ENCODE data around the gene ANXA4. TPM values are rescaled to one million over a fixed set of nuclear protein-coding genes. Genes with fewer than 3 reads are reported as not detected.
A peak's percentile ranks its signal among the peaks of the same experiment; 100 is the strongest.

The ANXA4 gene
- total and polyA plus RNA-seq, 2 of the 13 experiments (the other 11 are each of a cell fraction or from before 2014, with no cell fraction given): 155 to 168 TPM

GRCh38 chr2:69781321-69782248 lies 39.7 kb downstream of the ANXA4 start (continued):
- TF ChIP-seq RORA (CRISPR knock-in tag; IDR thresholded peaks at IDR 0.05) (no peak), JDP2 (CRISPR knock-in tag; IDR thresholded peaks at IDR 0.05; ENCODE audit: borderline replicate concordance) (peak; percentile 36; the same call in 1 of the 2 replicates), ZNF563 (CRISPR knock-in tag; IDR thresholded peaks at IDR 0.05) (no peak), ZNF253 (CRISPR knock-in tag; IDR thresholded peaks at IDR 0.05; ENCODE audit: borderline replicate concordance) (no peak), ZBTB46 (CRISPR knock-in tag; IDR thresholded peaks at IDR 0.05; ENCODE audit: borderline replicate concordance) (no peak), RXRA (CRISPR knock-in tag; IDR thresholded peaks at IDR 0.05) (peak; percentile 99; the same call in 1 of the 2 replicates), RBFOX2 (IDR thresholded peaks at IDR 0.05; ENCODE audit: low read depth, low read length) (no peak), ZFP90 (CRISPR knock-in tag; IDR thresholded peaks at IDR 0.05; ENCODE audit: borderline replicate concordance) (no peak), AHDC1 (CRISPR knock-in tag; IDR thresholded peaks at IDR 0.05; ENCODE audit: borderline replicate concordance) (peak; percentile 99), FOXO1 (CRISPR knock-in tag; IDR thresholded peaks at IDR 0.05) (peak; percentile 98), GTF2F1 (IDR thresholded peaks at IDR 0.05; ENCODE audit: low read length) (no peak), LRRFIP1 (CRISPR knock-in tag; conservative IDR thresholded peaks at IDR 0.05) (no peak), ZNF792 (CRISPR knock-in tag; IDR thresholded peaks at IDR 0.05) (peak; percentile 87), ZKSCAN1 (IDR thresholded peaks at IDR 0.05; ENCODE audit: low read length) (peak; percentile 67), PAXIP1 (CRISPR knock-in tag; conservative IDR thresholded peaks at IDR 0.05) (peak; percentile 98)

Data from HepG2 (cell line).